Activated T-cell treated with anti-CD3 and anti-CD28 coated beads for 24 hours (primary cell): ENCODE results near the gene LY6G6F.
"Not testable (repeated sequence)": the region's sequence is repeated elsewhere in the genome, so short reads cannot be mapped to it uniquely, and the experiment has no call there.

ENCODE experiments used
- DNase-seq: peaks from one replicate; pipeline ENCODE4 v3.0.0-alpha.2; 2020; ENCODE audit warnings: low read depth

Gene LY6G6F

DNA sequence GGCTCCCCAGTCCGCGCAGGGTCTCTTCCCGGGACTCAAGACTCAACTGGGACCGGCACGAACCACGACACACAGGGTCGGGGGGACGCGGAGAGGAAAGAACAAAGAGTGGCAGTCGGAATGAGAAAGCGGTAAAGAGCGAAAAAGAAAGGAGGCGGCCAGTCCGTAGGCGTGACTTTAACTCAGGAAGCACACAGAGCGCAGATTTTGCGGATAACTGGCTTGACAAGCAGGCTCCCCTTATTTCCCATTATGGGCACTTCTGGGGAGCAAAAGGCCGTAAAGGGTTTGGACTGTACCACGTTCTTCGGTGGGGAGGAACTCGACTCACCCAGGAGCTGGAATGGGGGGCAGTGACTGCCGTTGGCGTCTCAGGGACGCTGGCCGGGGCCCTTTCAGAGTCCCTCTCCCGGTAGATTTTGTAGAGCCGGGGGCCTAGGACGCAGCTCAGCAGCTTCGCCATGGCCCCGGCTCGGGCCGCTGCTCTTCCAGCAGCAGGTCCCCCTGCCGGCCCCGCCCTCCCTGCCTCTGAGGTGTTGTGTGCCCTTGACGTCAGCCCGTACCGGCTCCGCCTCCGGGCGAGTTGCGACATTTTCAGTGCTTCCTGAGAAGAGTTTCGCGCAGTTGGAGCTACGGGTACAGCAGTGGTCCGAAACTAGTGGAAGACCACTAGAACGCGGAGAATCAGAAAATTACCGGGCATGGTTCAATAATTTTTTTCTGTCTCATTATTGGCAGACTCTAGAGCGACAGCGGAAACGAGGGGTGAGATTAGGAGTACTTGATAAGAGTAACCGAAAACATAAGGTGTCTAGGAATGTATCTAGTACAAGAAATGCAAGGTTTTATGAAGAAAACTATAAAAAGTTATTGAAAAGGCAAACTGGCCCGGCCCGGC is 3.6 kb upstream of the LY6G6F start, which contains the start of gene ABHD16A:
TSS of gene ABHD16A (minus strand) at position 506 of the 898 bp plus-strand sequence. CDS start at position 463, 43 bp downstream.
- DNase-seq, result peak; percentile 96

DNA sequence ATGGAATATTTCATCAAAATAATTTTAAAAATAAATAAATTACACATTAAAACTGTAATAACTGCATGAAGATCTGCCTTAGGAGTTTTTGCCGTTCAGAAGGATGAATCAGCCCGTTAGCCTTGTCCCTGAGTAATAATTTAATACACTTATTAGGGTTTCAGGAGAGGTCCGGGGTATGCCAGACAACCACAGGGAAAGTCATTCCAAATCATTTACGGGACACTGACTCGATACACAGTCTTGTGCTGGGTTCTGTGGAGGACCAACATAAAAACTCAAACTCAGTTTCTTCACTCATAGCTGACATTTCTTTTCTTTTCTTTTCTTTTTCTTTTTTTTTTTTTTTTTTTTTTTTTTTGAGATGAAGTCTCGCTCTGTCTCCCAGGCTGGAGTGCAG is 735 bp upstream of the LY6G6F start:
- DNase-seq, result no peak

DNA sequence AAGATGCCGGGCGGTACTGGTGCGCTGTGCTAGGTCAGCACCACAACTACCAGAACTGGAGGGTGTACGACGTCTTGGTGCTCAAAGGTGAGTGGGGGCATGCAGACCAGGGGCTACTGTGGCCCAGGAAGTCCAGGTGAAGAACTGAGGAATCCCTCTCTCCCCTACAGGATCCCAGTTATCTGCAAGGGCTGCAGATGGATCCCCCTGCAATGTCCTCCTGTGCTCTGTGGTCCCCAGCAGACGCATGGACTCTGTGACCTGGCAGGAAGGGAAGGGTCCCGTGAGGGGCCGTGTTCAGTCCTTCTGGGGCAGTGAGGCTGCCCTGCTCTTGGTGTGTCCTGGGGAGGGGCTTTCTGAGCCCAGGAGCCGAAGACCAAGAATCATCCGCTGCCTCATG is 1.0 kb downstream of the LY6G6F start:
- no peak for DNase-seq

GRCh38 chr6:31708224-31708623 is 1.6 kb downstream of the LY6G6F start:
- no peak for DNase-seq

DNA sequence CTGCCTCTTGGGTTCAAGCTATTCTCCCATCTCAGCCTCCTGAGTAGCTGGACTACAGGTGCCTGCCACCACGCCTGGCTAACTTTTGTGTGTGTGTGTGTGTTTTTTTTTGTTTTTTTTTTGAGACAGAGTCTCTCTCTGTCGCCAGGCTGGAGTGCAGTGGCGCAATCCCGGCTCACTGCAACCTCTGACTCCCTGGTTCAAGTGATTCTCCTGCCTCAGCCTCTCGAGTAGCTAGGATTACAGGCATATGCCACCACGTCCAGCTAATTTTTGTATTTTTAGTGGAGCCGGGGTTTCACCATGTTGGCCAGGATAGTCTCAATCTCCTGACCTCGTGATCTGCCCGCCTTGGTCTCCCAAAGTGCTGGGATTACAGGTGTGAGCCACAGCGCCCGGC is 2.5 kb downstream of the LY6G6F start:
- DNase-seq, result not testable (repeated sequence)

DNA sequence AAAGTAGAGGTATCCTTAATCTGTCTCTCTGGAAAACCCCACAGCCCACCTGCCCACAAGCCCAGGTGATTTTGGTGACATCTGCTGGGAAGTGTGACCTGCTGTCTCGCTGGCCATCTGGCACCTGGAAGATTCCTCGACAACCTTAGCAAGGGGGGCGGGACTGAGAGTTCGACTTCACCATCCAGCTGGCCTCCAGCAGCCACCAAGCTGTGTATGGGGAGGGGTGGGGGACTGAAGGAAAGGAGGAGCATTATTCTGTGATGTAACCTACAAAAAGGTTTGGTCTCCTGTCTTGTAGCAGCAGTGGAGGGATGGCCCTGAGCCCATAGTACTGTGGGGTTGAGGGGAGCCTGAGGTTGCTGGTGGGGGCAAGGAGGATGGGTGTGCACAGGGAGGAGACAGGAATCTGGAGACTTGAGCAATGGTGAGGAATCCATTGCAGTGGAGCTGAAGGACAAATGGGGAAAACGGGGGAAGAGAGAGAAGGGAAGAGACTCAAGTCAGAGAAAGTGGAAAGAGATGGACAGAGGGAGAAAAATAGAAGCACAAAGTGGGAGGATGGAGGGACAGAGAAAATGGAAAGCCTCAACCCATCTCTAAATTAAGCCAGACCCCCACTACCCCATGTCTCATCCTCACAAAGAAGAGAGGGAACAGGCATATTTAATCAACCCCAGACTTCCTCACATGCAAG is 4.0 kb downstream of the LY6G6F start:
- DNase-seq, result no peak

- no peak for DNase-seq
Observed at GRCh38 chr6:31711233-31711632, 4.6 kb downstream of the LY6G6F start.

DNA sequence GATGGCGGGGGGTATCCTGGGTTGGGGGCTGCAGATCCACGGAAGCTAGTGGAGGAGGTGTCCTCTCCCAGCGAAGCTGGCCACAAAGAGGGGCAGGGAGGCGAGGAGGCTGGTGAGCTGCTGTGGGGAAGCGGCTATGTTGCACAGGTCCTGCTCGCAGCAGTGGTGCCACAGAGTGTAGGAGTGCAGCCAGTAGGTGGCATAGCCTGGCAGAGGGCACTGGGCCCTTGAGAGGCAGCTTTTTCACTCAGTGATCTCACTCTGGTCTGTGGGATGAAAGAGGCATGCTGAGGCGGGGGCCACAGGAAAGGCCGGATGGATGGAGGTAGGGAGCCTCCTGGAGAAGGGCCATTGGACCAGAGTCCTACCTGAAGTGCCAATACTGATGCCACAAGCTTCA is 5.6 kb downstream of the LY6G6F start:
- DNase-seq, result no peak

GRCh38 chr6:31713465-31713864 is 6.8 kb downstream of the LY6G6F start:
- no peak for DNase-seq

DNA sequence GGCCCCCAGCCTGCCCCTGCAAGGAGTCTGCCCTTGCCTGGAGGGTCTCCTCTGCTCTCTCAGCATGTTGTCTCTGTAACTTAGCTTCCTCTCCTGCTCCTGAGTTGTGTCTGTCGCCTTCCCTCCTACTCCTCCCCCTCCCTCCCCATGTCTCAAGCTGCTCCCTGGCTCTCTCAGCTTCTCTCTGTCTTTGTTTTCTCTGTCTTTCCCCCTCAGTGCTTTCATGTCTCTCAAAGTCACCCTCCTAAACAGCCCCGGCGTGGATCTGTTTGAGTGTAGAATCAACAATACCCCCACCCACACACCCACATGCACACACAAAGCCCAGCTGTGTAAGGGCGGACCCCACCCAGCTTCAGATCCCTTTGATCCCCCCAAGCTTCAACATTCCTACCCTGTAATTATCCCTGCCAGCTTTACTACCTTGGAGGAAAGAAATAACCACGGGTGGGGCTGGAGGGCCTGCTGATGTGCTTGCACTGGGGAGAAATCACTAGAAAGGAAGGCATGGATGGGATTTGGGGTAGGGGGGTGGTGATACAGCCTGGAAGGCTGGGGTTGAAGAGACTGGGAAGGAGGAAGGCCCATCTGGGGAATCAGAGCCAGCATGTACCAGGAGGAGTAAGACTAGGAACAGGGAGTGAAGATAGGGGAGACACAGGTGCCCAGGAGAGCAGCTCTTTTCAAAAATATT is 7.5 kb downstream of the LY6G6F start:
- DNase-seq, result no peak

DNA sequence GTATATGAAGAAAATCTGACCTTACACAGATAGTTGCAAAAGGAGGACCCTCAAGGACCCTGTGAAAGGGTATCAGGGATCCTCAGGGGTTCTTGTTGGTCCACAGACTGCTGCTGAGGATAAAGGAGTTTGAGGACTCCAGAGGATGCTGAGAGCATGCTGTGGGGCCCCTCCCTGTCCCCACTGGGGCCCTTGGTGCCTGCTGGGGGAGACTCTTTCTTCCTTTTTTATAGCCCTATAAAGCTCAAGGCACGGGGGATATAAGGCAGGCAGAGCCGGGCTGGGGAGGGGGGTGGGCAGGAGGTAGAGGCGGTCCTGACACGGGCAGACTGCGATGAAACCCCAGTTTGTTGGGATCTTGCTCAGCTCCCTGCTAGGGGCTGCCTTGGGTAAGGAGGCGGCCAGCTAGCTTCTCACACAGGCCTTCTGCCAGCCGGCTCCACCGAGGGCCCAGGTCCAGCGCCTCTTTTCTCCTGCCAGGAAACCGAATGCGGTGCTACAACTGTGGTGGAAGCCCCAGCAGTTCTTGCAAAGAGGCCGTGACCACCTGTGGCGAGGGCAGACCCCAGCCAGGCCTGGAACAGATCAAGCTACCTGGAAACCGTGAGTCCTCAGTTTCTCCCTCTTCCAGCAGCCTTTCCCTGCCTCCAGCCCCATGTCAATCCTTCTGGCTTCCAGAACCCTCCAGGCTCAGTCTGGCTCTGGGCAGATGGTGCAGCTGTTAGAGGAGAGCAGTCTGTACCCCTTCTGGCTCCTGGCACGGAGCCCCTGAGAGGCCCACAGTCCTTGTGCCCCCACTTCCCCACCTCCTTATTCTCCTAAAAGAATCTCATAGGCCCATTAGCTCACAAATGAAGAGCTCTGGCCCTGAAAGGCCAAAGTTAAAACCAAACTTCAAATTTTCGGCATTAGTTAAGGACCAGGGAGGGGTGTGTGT is 8.6 kb downstream of the LY6G6F start, which contains the start of gene LY6G6D:
TSS of gene LY6G6D (plus strand) at position 327 of the 937 bp plus-strand sequence. CDS start at position 335, 8 bp downstream.
- DNase-seq, result no peak

GRCh38 chr6:31717499-31718222 is 11.0 kb downstream of the LY6G6F start:
- no peak for DNase-seq

DNA sequence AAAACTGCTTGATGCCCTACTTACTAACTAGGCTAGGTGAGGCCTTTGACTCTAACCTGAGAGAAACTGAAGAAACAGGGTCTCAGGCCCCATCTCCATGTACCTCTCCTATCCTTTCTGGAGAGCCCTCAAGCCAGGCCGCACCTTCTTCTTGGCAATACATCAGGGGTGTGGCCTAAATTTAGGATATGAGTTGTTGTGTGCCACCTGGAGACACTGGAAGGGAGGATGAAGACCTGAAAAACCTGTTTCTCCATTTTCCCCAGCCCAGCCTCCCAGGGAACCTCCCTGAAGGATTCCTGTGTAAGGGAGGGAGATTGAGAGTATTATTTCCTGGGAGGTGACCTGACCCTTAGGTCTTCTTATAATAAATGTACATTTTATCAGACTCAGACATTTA is 11.6 kb downstream of the LY6G6F start:
- DNase-seq, result no peak

DNA sequence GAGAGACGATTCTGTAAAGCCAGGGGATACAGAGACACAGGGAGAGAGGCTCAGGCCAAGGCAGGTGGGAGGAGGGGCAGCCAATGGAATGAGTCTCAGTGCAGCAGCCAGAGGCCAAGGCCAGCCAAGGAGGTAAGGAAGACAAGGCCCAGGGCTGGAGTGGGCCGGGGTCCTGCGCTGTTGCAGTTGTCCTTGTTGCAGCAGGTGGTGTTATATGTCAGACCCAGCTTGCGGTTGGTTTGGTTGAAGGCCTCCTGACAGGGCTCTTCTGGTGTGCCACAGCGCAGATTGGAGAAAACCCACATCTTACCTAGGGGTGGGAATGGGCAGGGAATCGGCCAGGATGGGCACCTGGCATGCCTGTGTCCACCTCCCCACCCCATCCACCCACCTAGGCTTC is 12.3 kb downstream of the LY6G6F start:
- no peak for DNase-seq

DNA sequence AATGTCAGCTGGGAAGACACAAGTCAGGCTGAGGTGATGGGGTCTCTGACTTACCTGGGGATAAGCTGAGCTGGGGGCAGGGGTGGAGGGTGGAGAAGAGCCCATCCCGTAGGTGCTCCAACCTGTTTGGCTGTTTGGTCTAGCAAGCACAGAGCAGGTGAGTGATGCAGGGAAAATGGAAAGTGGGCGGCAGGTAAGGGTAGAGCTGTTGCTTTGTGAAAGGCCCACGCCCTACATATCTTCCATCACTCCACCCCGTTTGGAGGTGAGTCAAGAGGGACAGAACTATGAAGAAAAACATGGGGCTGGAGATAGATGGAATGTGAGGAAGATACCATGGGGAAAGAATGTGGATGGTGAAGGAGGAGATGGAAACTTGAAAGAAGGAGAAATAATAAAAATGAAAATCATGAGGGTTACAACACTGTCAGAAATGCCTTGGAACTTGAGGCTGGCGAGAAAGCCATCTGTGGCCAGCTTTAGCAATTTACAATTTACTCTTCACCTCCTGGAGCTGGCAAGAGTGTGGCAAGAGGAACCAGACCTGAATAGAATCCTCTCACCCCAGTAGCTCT is 13.6 kb downstream of the LY6G6F start:
- no peak for DNase-seq

DNA sequence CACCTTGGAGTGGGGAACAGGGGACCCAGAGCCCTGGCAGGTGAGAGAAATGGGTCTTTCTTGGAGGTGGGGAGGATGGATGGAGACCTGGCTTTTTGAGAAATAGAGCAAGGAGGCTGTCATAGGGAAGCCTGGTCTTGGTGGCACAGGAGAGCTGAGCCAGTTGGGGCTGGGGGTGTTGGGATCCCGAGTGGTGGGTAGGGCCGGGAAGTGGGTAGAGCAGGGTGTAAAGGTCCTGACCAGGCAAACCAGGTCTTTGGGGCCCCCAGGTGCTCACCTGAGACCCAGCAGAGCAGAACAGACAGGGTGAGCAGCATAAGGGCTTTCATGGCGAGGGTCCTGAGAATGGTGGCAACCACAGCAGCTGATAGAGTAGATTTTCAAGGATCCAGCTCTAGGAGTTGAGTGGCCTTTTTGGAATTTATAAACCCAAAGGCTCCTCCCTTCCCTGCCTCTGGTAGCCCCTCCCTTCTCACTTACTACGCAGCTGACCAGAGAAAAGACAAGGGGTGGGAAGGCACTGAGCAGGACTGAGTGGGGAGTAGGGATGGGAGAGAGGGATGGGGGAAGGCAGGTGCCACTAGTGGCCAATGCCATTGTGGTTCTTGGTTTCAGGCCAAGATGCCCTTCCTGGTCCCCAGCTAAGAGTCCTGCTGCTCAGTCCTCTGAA is 14.8 kb downstream of the LY6G6F start, which contains the start of gene LY6G6C:
TSS of gene LY6G6C (minus strand) at position 396 of the 670 bp plus-strand sequence. CDS start at position 329, 67 bp downstream.
- DNase-seq, result no peak

GRCh38 chr6:31722173-31722572 is 15.5 kb downstream of the LY6G6F start:
- DNase-seq, result no peak

- DNase-seq, result no peak
Observed at GRCh38 chr6:31723245-31723979, 16.7 kb downstream of the LY6G6F start, which contains the start of gene MPIG6B. Gene MPIG6B (plus strand): TSS chr6:31723373. CDS start chr6:31723384, 11 bp downstream.
